Ammon's horn (tissue), 1 donor: ENCODE data around the gene DHX36.

Experiments
- DNase-seq: peaks from one replicate; pipeline ENCODE4 v3.0.0-alpha.2; 2016; ENCODE audit warnings: low spot score

The DHX36 gene

GRCh38 chr3:154280161-154280560 lies 44.1 kb downstream of the DHX36 start:
- DNase-seq: no peak

- DNase-seq: no peak
Measured at GRCh38 chr3:154275965-154276364, 48.3 kb downstream of the DHX36 start.

GRCh38 chr3:154275292-154275691 lies 49.0 kb downstream of the DHX36 start:
- no peak for DNase-seq

- DNase-seq: no peak
Measured at GRCh38 chr3:154274348-154274747, 49.9 kb downstream of the DHX36 start.

- no peak for DNase-seq
Measured at GRCh38 chr3:154273381-154273780, 50.9 kb downstream of the DHX36 start.

GRCh38 chr3:154254527-154254926 lies 69.8 kb downstream of the DHX36 start:
- DNase-seq: no peak

- DNase-seq: peak; percentile 94
Measured at GRCh38 chr3:154252759-154253638, 71.3 kb downstream of the DHX36 start.

- DNase-seq: no peak
Measured at GRCh38 chr3:154251610-154252009, 72.7 kb downstream of the DHX36 start.

- DNase-seq: no peak
Measured at GRCh38 chr3:154250291-154250690, 74.0 kb downstream of the DHX36 start.

GRCh38 chr3:154247806-154248415 lies 76.4 kb downstream of the DHX36 start:
- peak; percentile 67 for DNase-seq

- DNase-seq: peak; percentile 23
Measured at GRCh38 chr3:154244644-154245043, 79.6 kb downstream of the DHX36 start.

GRCh38 chr3:154243353-154243752 lies 80.9 kb downstream of the DHX36 start:
- no peak for DNase-seq

GRCh38 chr3:154242766-154243165 lies 81.5 kb downstream of the DHX36 start:
- DNase-seq: no peak

- DNase-seq: no peak
Measured at GRCh38 chr3:154241496-154241895, 82.8 kb downstream of the DHX36 start.

- no peak for DNase-seq
Measured at GRCh38 chr3:154240235-154240634, 84.1 kb downstream of the DHX36 start.

- DNase-seq: no peak
Measured at GRCh38 chr3:154236331-154236730, 88.0 kb downstream of the DHX36 start.

GRCh38 chr3:154235330-154235729 lies 89.0 kb downstream of the DHX36 start:
- DNase-seq: no peak

- DNase-seq: no peak
Measured at GRCh38 chr3:154229217-154229590, 95.1 kb downstream of the DHX36 start.

GRCh38 chr3:154228561-154229216 lies 95.6 kb downstream of the DHX36 start:
- no peak for DNase-seq

- no peak for DNase-seq
Measured at GRCh38 chr3:154227531-154227930, 96.8 kb downstream of the DHX36 start.

- no peak for DNase-seq
Measured at GRCh38 chr3:154225536-154225935, 98.8 kb downstream of the DHX36 start.

- DNase-seq: no peak
Measured at GRCh38 chr3:154224866-154225265, 99.4 kb downstream of the DHX36 start.

- DNase-seq: no peak
Measured at GRCh38 chr3:154224366-154224765, 99.9 kb downstream of the DHX36 start.
